ENCODE data around the gene MEPCE. TPM values are rescaled to one million over a fixed set of nuclear protein-coding genes. Genes with fewer than 3 reads are reported as not detected.

MEPCE gene
- total RNA-seq, 2 experiments from 2014 or later = 44.2 to 65.6 TPM

DNA sequence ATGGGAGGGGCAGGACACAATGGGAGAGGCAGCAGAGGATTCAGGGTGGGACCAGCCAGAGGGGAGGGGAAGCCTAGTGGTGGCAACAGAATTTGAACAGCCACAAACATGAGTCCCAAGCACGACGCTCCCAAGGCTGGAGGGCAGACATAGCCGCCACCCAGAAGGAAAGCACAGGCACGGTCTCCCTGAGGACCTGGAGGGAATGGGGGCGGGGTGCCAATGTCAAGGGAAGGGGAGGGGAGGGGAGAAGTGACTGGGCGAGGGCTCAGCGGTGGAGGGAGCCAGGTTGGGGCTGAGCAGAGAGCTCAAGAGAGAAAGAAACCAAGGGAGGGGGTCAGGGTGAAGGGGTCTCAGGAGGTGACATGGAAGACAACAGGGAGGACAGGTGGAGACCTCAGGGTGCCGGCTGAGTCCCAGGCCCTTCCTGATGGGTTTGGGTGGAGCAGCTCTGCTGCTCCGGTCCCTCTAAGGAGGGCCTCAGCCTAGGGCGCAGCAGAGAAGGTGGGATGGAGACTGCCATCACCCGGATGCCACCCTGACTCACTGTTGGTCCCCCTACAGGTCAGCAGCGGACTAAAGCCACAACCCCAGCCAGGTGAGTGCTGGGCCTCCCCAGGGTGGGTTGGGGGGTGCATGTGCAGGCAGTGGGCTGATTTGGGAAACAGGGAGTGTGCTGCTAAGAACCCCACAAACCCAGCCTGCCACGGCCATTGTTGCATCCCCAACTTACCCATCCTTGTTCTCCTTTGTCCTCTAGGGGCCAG, 32.1 kb upstream of the MEPCE start:
- ChIA-PET CTCF (ENCODE audit: unreplicated experiment) (no interaction called here), POLR2A (interaction anchor here (0.6 to 1.0 kb wide), 3 partner anchors 13 to 225 kb away, joined by 3 to 4 read pairs (median 3); partner anchors contain the start of gene ZCWPW1)
- Histone ChIP-seq H3K36me3 (ENCODE audit: insufficient read depth, low read length) (no peaks in the 10 kb centered on the region), H3K27ac (ENCODE audit: low read depth, low read length, poor library complexity, severe bottlenecking) (peak overlapping the region; percentile 63), H3K79me2 (ENCODE audit: insufficient read depth, low read depth, low read length) (no peaks in the 10 kb centered on the region), H3K9me2 (ENCODE audit: insufficient read depth, low read length) (no peaks in the 10 kb centered on the region), H2AFZ (ENCODE audit: low read length) (peak overlapping the region; percentile 69), H3K9me3 (ENCODE audit: low read length) (no peaks in the 10 kb centered on the region), H3K4me1 (ENCODE audit: insufficient read depth, low read length, poor library complexity, severe bottlenecking) (peaks cover 42% of the 10 kb centered on the region), H3K4me2 (ENCODE audit: low read length) (peak overlapping the region; percentile 64), H4K20me1 (ENCODE audit: insufficient read depth, low read length) (no peaks in the 10 kb centered on the region), H3K4me3 (ENCODE audit: low read depth, low read length, poor library complexity, severe bottlenecking) (no peak overlapping the region)
- no peak for TF ChIP-seq EZH2phosphoT487 (IDR thresholded peaks at IDR 0.05; ENCODE audit: borderline replicate concordance, low read depth, low read length)
- no peak; the same call in 1 of the 2 replicates for TF ChIP-seq CTCF (conservative IDR thresholded peaks at IDR 0.05; ENCODE audit: low read length)
- intact Hi-C loops (cut with micrococcal nuclease; ENCODE audit: unreplicated experiment) = no loop called here
- no TSS peak for BruUV-seq (replicated peaks)
- no peak for DNase-seq (ENCODE audit: low spot score)

DNA sequence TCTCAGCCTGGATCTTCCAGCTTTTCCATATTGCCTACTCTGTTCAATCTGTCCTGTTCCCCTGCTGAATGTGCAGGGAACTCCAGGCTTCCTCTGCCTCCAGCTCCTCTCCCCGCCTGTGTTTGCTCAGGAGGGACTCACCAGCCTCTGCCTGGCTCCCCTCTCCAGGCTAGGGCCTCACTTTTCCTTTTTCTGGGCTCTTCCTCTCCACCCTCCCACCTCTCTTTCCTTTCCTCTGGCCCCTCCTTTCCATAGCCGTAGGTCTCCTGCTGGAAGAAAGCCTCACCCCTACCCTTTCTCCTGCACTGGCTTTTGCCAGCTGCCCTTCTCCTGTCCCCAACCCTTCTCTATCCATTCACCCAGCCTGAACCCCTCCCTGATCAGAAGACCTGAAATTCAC, 31.4 kb upstream of the MEPCE start:
- H3K27ac ChIP-seq (ENCODE audit: low read depth, low read length, poor library complexity, severe bottlenecking) = no peak overlapping the region
- no peaks in the 10 kb centered on the region for H3K36me3 ChIP-seq (ENCODE audit: insufficient read depth, low read length)
- no TSS peak for BruUV-seq (replicated peaks)
- no peaks in the 10 kb centered on the region for H3K9me3 ChIP-seq (ENCODE audit: low read length)
- H3K4me2 ChIP-seq (ENCODE audit: low read length) = no peak overlapping the region
- ChIA-PET CTCF (ENCODE audit: unreplicated experiment) (no interaction called here), POLR2A (interaction anchor here (1.0 kb wide), 1 partner anchor 14 kb away, joined by 3 read pairs; no protein-coding TSS in a partner anchor)
- DNase-seq (ENCODE audit: low spot score) = no peak
- H4K20me1 ChIP-seq (ENCODE audit: insufficient read depth, low read length) = no peaks in the 10 kb centered on the region
- intact Hi-C loops (cut with micrococcal nuclease; ENCODE audit: unreplicated experiment) = no loop called here
- H3K4me1 ChIP-seq (ENCODE audit: insufficient read depth, low read length, poor library complexity, severe bottlenecking) = peaks cover 36% of the 10 kb centered on the region
- no peaks in the 10 kb centered on the region for H3K79me2 ChIP-seq (ENCODE audit: insufficient read depth, low read depth, low read length)
- H2AFZ ChIP-seq (ENCODE audit: low read length) = no peak overlapping the region
- TF ChIP-seq CTCF (conservative IDR thresholded peaks at IDR 0.05; ENCODE audit: low read length) (no peak), EZH2phosphoT487 (IDR thresholded peaks at IDR 0.05; ENCODE audit: borderline replicate concordance, low read depth, low read length) (no peak)
- H3K9me2 ChIP-seq (ENCODE audit: insufficient read depth, low read length) = no peaks in the 10 kb centered on the region
- H3K4me3 ChIP-seq (ENCODE audit: low read depth, low read length, poor library complexity, severe bottlenecking) = no peak overlapping the region

GRCh38 chr7:100400041-100400440, 29.6 kb upstream of the MEPCE start:
- ChIA-PET POLR2A (no interaction called here), CTCF (ENCODE audit: unreplicated experiment) (no interaction called here)
- H4K20me1 ChIP-seq (ENCODE audit: insufficient read depth, low read length) = no peaks in the 10 kb centered on the region
- no TSS peak for BruUV-seq (replicated peaks)
- peaks cover 27% of the 10 kb centered on the region for H3K4me1 ChIP-seq (ENCODE audit: insufficient read depth, low read length, poor library complexity, severe bottlenecking)
- H3K4me3 ChIP-seq (ENCODE audit: low read depth, low read length, poor library complexity, severe bottlenecking) = no peak overlapping the region
- H3K4me2 ChIP-seq (ENCODE audit: low read length) = no peak overlapping the region
- H3K27ac ChIP-seq (ENCODE audit: low read depth, low read length, poor library complexity, severe bottlenecking) = no peak overlapping the region
- no peaks in the 10 kb centered on the region for H3K36me3 ChIP-seq (ENCODE audit: insufficient read depth, low read length)
- no peaks in the 10 kb centered on the region for H3K9me3 ChIP-seq (ENCODE audit: low read length)
- TF ChIP-seq CTCF (conservative IDR thresholded peaks at IDR 0.05; ENCODE audit: low read length) (no peak), EZH2phosphoT487 (IDR thresholded peaks at IDR 0.05; ENCODE audit: borderline replicate concordance, low read depth, low read length) (no peak)
- intact Hi-C loops (cut with micrococcal nuclease; ENCODE audit: unreplicated experiment) = no loop called here
- H2AFZ ChIP-seq (ENCODE audit: low read length) = no peak overlapping the region
- no peaks in the 10 kb centered on the region for H3K79me2 ChIP-seq (ENCODE audit: insufficient read depth, low read depth, low read length)
- H3K9me2 ChIP-seq (ENCODE audit: insufficient read depth, low read length) = no peaks in the 10 kb centered on the region
- no peak for DNase-seq (ENCODE audit: low spot score)

Data from OCI-LY7 (cell line).